Astrocyte (in vitro differentiated cells and primary cell): Measurements from ENCODE around the gene SLC16A9.

Source experiments
- CTCF ChIP-seq: IDR thresholded peaks from 2 replicates; pipeline ENCODE4 v1.5.1; 2011; ENCODE audit warnings: low read depth, mild to moderate bottlenecking, inconsistent platforms, low read length, moderate library complexity; ENCODE audit not compliant: insufficient read depth
- EZH2 ChIP-seq: IDR thresholded peaks from 2 replicates; pipeline ENCODE4 v1.6.1; 2012; ENCODE audit warnings: mild to moderate bottlenecking, low read length, inconsistent platforms; ENCODE audit not compliant: insufficient read depth

GRCh38 chr10:59670269-59670668 is 39.4 kb downstream of the SLC16A9 start:
- TF ChIP-seq CTCF (no peak), EZH2 (no peak)
